Measurements from ENCODE around the gene GALE.
"Not testable (repeated sequence)": the region's sequence is repeated elsewhere in the genome, so short reads cannot be mapped to it uniquely, and the experiment has no call there.

DNA sequence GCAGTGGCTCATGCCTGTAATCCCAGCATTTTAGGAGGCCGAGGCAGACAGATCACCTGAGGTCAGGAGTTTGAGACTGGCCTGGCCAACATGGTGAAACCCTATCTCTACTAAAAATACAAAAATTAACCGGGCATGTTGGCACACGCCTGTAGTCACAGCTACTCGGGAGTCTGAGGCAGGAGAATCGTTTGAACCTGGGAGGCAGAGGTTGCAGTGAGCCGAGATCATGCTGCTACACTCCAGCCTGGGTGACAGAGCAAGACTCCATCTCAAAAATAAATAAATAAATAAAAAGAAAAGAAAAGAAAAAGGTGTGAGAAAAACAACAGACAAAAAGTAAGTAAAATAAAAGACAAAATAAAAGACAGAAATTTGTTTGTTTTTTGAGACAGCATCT lies 33.6 kb upstream of the GALE start:
- TF ChIP-seq, protein P1, sequence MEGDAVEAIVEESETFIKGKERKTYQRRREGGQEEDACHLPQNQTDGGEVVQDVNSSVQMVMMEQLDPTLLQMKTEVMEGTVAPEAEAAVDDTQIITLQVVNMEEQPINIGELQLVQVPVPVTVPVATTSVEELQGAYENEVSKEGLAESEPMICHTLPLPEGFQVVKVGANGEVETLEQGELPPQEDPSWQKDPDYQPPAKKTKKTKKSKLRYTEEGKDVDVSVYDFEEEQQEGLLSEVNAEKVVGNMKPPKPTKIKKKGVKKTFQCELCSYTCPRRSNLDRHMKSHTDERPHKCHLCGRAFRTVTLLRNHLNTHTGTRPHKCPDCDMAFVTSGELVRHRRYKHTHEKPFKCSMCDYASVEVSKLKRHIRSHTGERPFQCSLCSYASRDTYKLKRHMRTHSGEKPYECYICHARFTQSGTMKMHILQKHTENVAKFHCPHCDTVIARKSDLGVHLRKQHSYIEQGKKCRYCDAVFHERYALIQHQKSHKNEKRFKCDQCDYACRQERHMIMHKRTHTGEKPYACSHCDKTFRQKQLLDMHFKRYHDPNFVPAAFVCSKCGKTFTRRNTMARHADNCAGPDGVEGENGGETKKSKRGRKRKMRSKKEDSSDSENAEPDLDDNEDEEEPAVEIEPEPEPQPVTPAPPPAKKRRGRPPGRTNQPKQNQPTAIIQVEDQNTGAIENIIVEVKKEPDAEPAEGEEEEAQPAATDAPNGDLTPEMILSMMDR (IDR thresholded peaks at IDR 0.05), result not testable (repeated sequence)
- TF ChIP-seq, protein P2, sequence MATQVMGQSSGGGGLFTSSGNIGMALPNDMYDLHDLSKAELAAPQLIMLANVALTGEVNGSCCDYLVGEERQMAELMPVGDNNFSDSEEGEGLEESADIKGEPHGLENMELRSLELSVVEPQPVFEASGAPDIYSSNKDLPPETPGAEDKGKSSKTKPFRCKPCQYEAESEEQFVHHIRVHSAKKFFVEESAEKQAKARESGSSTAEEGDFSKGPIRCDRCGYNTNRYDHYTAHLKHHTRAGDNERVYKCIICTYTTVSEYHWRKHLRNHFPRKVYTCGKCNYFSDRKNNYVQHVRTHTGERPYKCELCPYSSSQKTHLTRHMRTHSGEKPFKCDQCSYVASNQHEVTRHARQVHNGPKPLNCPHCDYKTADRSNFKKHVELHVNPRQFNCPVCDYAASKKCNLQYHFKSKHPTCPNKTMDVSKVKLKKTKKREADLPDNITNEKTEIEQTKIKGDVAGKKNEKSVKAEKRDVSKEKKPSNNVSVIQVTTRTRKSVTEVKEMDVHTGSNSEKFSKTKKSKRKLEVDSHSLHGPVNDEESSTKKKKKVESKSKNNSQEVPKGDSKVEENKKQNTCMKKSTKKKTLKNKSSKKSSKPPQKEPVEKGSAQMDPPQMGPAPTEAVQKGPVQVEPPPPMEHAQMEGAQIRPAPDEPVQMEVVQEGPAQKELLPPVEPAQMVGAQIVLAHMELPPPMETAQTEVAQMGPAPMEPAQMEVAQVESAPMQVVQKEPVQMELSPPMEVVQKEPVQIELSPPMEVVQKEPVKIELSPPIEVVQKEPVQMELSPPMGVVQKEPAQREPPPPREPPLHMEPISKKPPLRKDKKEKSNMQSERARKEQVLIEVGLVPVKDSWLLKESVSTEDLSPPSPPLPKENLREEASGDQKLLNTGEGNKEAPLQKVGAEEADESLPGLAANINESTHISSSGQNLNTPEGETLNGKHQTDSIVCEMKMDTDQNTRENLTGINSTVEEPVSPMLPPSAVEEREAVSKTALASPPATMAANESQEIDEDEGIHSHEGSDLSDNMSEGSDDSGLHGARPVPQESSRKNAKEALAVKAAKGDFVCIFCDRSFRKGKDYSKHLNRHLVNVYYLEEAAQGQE (IDR thresholded peaks at IDR 0.05; ENCODE audit: insufficient read depth in 1 of 2, low read depth in 2 of 2, low read length in 1 of 2), result not testable (repeated sequence)
- TF ChIP-seq TCF7L2 (IDR thresholded peaks at IDR 0.05; ENCODE audit: low read depth, low read length), result not testable (repeated sequence)
